IPS-18a (cell line): ENCODE data around the gene VSIG4.
"Not testable (repeated sequence)": the region's sequence is repeated elsewhere in the genome, so short reads cannot be mapped to it uniquely, and the experiment has no call there.

Experiments used
- H3K27ac ChIP-seq: one replicate; pipeline ENCODE4 v1.5.1; 2013; ENCODE audit warnings: low read length
- H3K27me3 ChIP-seq: one replicate; pipeline ENCODE4 v1.6.1; 2013; ENCODE audit warnings: mild to moderate bottlenecking, low read length; ENCODE audit not compliant: control insufficient read depth, insufficient read depth
- H3K36me3 ChIP-seq: one replicate; pipeline ENCODE4 v1.6.1; 2013; ENCODE audit warnings: low read depth, low read length; ENCODE audit not compliant: control insufficient read depth
- H3K4me1 ChIP-seq: one replicate; pipeline ENCODE4 v1.6.1; 2013; ENCODE audit warnings: low read depth, low read length; ENCODE audit not compliant: control insufficient read depth
- H3K4me3 ChIP-seq: one replicate; pipeline ENCODE4 v1.5.1; 2013; ENCODE audit warnings: low read length
- H3K9ac ChIP-seq: one replicate; pipeline ENCODE4 v1.6.1; 2013; ENCODE audit warnings: mild to moderate bottlenecking, low read length, moderate library complexity
- H3K9me3 ChIP-seq: one replicate; pipeline ENCODE4 v1.6.1; 2013; ENCODE audit warnings: low read depth, low read length; ENCODE audit not compliant: control insufficient read depth

VSIG4 gene, protein sequence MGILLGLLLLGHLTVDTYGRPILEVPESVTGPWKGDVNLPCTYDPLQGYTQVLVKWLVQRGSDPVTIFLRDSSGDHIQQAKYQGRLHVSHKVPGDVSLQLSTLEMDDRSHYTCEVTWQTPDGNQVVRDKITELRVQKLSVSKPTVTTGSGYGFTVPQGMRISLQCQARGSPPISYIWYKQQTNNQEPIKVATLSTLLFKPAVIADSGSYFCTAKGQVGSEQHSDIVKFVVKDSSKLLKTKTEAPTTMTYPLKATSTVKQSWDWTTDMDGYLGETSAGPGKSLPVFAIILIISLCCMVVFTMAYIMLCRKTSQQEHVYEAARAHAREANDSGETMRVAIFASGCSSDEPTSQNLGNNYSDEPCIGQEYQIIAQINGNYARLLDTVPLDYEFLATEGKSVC

GRCh38 chrX:66039944-66040343 is at the start of gene VSIG4:
Gene VSIG4, minus strand, starts transcription at chrX:66040080. Its CDS starts 82 bp downstream, at chrX:66039998.
- no peak within 1 kb of the TSS for H3K9ac ChIP-seq
- H3K27ac ChIP-seq = no peak within 1 kb of the TSS
- H3K9me3 ChIP-seq = peaks cover 9% of the 10 kb centered on the region

DNA sequence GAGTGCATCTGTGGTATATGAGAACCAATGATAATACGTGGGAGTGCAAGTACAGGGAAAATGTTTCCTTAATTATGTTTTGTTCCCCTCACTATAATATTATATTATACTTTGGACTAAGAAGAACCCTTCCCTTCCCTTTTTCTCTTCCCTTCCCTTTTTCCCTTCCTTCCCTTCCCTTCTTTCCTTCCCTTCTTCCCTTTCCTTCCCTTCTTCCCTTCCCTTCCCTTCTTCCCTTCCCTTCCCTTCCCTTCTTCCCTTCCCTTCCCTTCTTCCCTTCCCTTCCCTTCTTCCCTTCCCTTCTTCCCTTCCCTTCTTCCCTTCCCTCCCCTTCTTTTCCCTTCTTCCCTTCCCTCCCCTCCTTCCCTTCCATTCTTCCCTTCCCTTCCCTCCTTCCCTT is 36.9 kb upstream of the VSIG4 start:
- no peaks in the 10 kb centered on the region for H3K27me3 ChIP-seq
- no peak overlapping the region for H3K27ac ChIP-seq
- H3K36me3 ChIP-seq = no peaks in the 10 kb centered on the region
- no peak overlapping the region for H3K4me3 ChIP-seq
- H3K9me3 ChIP-seq = peaks cover 18% of the 10 kb centered on the region
- no peaks in the 10 kb centered on the region for H3K4me1 ChIP-seq
- H3K9ac ChIP-seq = no peak overlapping the region

More at GRCh38 chrX:66039944-66040343, at the start of gene VSIG4:
- H3K4me3 ChIP-seq = no peak within 1 kb of the TSS
- no peaks in the 10 kb centered on the region for H3K4me1 ChIP-seq
- no peaks in the 10 kb centered on the region for H3K27me3 ChIP-seq
- H3K36me3 ChIP-seq = no peaks in the 10 kb centered on the region

DNA sequence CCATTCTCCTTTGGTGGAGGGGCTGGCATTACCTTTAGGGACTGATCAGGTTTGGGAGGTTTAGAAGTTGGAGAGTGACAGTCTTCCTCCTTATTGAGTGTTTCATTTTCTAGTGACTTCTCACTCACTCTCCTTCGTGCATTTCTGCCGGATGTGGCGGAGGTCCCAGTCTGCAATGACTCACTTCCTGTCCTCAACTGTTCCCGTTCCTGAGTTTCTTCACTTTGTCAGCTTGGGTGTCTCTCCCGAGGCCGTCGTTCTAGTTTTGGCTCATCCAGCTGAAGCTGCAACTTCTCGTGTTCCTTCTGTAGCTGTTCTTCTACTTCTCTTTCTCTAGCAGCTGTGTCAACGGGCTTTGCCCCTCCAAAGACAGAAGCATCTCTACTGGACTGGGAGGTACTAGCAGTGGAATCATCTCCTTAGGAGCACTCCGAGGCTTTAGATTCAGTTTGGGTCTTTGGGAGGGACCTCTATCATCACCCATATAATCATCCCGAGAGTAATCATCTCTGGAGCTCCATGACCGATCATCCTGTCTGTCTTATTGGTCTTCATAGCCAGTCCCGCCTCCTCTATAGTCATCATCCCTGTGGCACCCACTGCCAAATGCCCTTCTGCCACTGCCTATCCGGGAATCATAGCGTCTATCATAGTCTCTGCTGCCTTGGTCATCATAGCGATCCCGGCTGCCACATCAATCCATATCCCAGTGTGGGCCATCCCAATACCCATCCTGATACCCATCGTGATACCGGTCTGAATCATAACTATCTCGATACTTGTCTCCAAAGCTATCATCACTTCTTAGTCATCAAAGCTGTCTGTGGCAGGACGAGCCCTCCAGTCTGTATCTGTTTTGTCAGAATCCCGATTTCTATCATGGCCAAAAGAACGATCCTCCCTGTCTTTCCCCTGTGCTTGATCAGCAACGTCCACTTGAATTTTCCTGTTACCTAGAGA is 35.3 kb upstream of the VSIG4 start:
- Histone ChIP-seq H3K36me3 (no peaks in the 10 kb centered on the region), H3K4me3 (no peak overlapping the region)

DNA sequence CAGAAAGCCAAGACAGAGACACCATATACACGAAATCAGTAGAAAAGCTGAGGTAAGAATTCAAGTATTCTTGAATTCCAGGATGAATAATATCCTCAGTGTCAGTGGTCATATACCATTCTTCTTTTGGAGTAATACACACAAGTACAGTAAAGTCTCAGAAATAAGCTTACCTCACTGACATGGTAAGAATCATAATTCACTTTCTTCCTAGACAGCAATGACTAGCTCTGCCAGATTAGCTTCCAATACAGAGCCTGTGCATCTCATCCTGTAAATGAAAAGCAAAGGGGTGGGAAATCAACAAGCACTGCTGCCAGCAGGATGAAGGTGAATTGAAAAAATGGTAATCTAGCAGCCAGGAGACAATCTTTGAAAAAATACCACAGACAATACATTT is 31.2 kb upstream of the VSIG4 start:
- Histone ChIP-seq H3K4me3 (no peak overlapping the region), H3K36me3 (no peaks in the 10 kb centered on the region), H3K9ac (no peak overlapping the region), H3K4me1 (no peaks in the 10 kb centered on the region), H3K27ac (no peak overlapping the region), H3K27me3 (no peaks in the 10 kb centered on the region), H3K9me3 (peaks cover 24% of the 10 kb centered on the region)

More for the DNA sequence above, 35.3 kb upstream of the VSIG4 start:
- no peak overlapping the region for H3K27ac ChIP-seq
- no peaks in the 10 kb centered on the region for H3K4me1 ChIP-seq
- no peaks in the 10 kb centered on the region for H3K27me3 ChIP-seq
- peaks cover 25% of the 10 kb centered on the region for H3K9me3 ChIP-seq
- H3K9ac ChIP-seq = no peak overlapping the region

DNA sequence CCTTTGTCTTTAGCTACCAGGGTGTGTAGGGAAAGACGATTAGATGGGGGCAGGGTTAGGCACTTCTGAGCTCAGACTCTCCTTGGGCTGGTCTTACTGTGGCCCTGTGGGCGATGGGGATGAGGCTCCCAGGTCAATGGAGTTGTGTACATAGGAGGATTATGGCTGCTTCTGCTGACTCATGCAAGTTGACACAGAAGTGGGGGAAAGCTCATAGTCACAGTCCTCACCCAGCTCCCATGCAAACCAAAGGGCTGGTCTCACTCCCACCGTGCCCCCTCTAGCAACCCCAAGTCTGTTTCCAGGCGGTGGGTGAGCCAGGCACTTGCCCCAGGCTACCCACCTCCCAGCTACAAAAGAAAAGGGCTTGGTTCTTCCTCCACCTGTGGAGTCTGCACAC is 24.4 kb upstream of the VSIG4 start:
- H3K9ac ChIP-seq = no peak overlapping the region
- H3K36me3 ChIP-seq = no peaks in the 10 kb centered on the region
- no peak overlapping the region for H3K4me3 ChIP-seq
- peaks cover 8% of the 10 kb centered on the region for H3K9me3 ChIP-seq
- no peak overlapping the region for H3K27ac ChIP-seq
- H3K4me1 ChIP-seq = no peaks in the 10 kb centered on the region
- H3K27me3 ChIP-seq = no peaks in the 10 kb centered on the region

DNA sequence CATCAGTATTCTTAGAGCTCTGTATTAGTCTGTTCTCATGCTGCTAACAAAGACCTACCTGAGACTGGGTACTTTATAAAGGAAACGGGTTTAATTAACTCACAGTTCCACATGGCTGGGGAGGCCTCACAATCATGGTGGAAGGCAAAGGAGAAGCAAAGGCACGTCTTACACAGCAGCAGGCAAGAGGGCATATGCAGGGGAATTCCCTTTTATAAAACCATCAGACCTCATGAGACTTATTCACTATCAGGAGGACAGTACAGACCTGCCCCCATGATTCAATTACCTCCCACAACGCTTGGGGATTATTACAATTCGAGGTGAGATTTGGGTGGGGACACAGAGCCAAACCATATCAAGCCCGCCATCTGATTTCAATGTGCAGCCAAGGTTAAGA is 17.1 kb upstream of the VSIG4 start:
- not testable (repeated sequence) for H3K36me3 ChIP-seq, H3K4me1 ChIP-seq, H3K9ac ChIP-seq, H3K4me3 ChIP-seq, H3K27ac ChIP-seq, H3K9me3 ChIP-seq, H3K27me3 ChIP-seq

DNA sequence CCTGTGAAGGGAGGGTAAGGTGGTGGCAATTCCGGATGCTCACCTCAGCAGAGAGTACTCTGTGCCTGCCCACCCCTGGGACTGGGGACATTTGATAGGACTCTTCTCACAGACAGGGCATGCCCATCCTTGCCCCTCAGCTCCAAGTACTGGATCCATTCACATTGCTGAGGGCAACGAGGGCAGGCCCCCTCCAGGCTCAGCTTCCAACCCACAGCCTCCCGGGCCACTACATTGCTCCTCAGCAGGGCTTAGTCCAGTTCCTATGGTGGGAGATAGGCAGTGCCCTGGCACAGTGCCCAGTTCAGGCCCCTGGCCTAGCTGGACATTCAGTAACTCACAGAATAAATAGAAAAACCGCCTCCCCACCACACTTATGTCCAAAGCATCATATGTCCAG is 15.1 kb upstream of the VSIG4 start:
- Histone ChIP-seq H3K4me3 (no peak overlapping the region), H3K4me1 (no peaks in the 10 kb centered on the region), H3K36me3 (no peaks in the 10 kb centered on the region), H3K9ac (no peak overlapping the region), H3K27me3 (no peaks in the 10 kb centered on the region), H3K27ac (no peak overlapping the region), H3K9me3 (peaks cover 8% of the 10 kb centered on the region)

DNA sequence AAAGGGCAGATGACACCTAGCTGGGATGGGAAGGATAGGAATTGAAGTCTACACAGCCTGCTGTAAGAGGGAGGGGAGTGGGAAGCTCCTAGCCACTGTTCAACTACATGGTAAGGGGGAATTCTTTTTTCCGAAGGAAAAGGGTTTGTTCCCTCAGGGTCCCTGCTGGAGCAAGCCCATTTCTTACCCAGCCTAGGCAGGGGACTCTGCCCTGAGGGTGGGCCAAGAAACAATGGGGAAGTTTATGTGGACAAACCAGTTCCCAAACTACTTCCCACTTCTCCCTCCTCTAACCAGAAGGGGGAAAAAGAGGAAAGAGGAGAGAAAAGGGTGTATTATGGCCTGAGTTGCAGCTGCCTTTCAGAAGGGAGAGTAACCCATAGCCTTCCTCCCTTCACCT is 13.5 kb upstream of the VSIG4 start:
- H3K4me3 ChIP-seq = no peak overlapping the region
- no peaks in the 10 kb centered on the region for H3K4me1 ChIP-seq
- H3K9me3 ChIP-seq = peaks cover 2% of the 10 kb centered on the region
- no peak overlapping the region for H3K9ac ChIP-seq
- no peaks in the 10 kb centered on the region for H3K36me3 ChIP-seq
- H3K27me3 ChIP-seq = no peaks in the 10 kb centered on the region
- no peak overlapping the region for H3K27ac ChIP-seq

DNA sequence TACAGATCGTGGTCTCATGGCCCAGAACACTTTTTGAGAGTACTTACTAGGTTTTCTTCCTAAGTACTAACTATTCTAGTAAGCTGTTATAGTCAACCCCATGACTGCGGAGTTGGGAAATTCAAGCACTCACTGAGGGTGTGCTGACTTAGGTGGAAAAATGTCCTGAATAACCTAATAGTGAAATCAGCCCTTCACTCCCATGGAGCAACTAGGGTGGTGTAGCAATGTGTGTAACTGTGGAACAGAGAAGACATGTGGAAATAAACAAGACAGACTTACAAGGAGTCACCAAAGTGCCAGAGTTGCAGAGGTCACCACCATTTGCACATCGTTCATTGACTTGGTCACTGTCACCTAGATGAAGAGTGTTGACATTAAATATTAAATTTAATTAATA is 12.1 kb upstream of the VSIG4 start:
- Histone ChIP-seq H3K27me3 (no peaks in the 10 kb centered on the region), H3K4me3 (no peak overlapping the region), H3K4me1 (no peaks in the 10 kb centered on the region), H3K9ac (no peak overlapping the region), H3K9me3 (peaks cover 2% of the 10 kb centered on the region), H3K27ac (no peak overlapping the region), H3K36me3 (no peaks in the 10 kb centered on the region)

GRCh38 chrX:66050140-66050569 is 10.3 kb upstream of the VSIG4 start:
- H3K36me3 ChIP-seq = no peaks in the 10 kb centered on the region
- no peak overlapping the region for H3K9ac ChIP-seq
- H3K4me1 ChIP-seq = no peaks in the 10 kb centered on the region
- H3K27ac ChIP-seq = no peak overlapping the region
- no peak overlapping the region for H3K4me3 ChIP-seq
- peaks cover 6% of the 10 kb centered on the region for H3K9me3 ChIP-seq
- no peaks in the 10 kb centered on the region for H3K27me3 ChIP-seq

DNA sequence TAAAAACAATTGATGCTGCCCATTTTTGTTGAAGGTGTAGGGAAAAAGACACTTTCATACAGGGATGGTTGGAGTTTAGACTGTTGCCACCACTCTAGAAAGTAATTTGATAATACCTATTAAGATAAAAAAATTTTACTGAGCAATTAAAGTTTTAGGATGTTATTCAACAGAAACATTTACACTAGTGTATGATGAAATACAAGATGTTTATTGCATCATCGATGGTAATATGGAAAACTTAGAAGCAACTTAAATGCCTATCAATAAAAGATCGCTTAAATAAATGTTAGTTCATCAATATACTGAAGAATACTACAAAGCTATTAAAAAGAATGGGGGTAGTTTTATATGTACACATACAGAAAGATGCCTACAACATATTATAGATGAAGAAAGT is 9.2 kb upstream of the VSIG4 start:
- Histone ChIP-seq H3K4me1 (no peaks in the 10 kb centered on the region), H3K36me3 (no peaks in the 10 kb centered on the region), H3K27me3 (no peaks in the 10 kb centered on the region), H3K9me3 (peaks cover 7% of the 10 kb centered on the region), H3K27ac (no peak overlapping the region), H3K4me3 (no peak overlapping the region), H3K9ac (no peak overlapping the region)
